Lower leg skin (tissue), 4 donors: ENCODE results near the gene SLC2A6. TPM values are rescaled to one million over a fixed set of nuclear protein-coding genes. Genes with fewer than 3 reads are reported as not detected.

ENCODE experiments used
- DNase-seq, 2 donors: peaks; one replicate each; pipeline ENCODE4 v3.0.0-alpha.2; 2019; ENCODE audit warnings: low spot score in 2 of 2
- H3K4me3 ChIP-seq: fragments of 200-600 bp; sonication (generic); 2 replicates; pipeline ENCODE4 v1.5.1; 2017; ENCODE audit warnings: mild to moderate bottlenecking, low read depth; ENCODE audit not compliant: poor library complexity, severe bottlenecking
- CTCF ChIP-seq, 3 donors: fragments of 450-650 bp; IDR thresholded peaks; one replicate each; pipeline ENCODE4 v1.5.1; 2016; ENCODE audit warnings: antibody characterized with exemption in 3 of 3, mild to moderate bottlenecking in 3 of 3, moderate library complexity in 2 of 3
- POLR2A ChIP-seq, 2 donors: fragments of 450-650 bp; IDR thresholded peaks; one replicate each; pipeline ENCODE4 v1.6.1; 2016 to 2017; ENCODE audit warnings: antibody characterized with exemption in 2 of 2, mild to moderate bottlenecking in 1 of 2, moderate library complexity in 1 of 2
- WGBS, 2 donors: methylation state at CpG; one replicate each; pipeline ENCODE4 v1.1.5; 2018; 5-methylcytosine and 5-hydroxymethylcytosine counted together
- intact Hi-C: fragments of 100-400 bp; cut with DNase I; formaldehyde crosslinking; loops from one replicate; pipeline ENCODE4 v1.15.0; 2023; ENCODE audit warnings: low total_unique reads
- total RNA-seq, 4 donors: library from RNA; depleted of rRNA; stranded (reverse); fragments of >200 nt; gene quantifications; one replicate each; pipeline ENCODE4 v1.1.0, GENCODE V29; 2016

Gene SLC2A6
- total RNA-seq, 4 donors from 2014 or later = 0.54 to 1.0 TPM; not detected in 2

GRCh38 chr9:133463864-133464615 lies 14.9 kb downstream of the SLC2A6 start:
- H3K4me3 ChIP-seq = no peak overlapping the region
- TF ChIP-seq POLR2A (IDR thresholded peaks at IDR 0.05) (no peak), CTCF (IDR thresholded peaks at IDR 0.05) (no peak)
- WGBS, 2 donors = 74 to 78% methylated on average over 23 to 24 of the region's 24 CpGs
- DNase-seq = no peak
- intact Hi-C loops = no loop called here

DNA sequence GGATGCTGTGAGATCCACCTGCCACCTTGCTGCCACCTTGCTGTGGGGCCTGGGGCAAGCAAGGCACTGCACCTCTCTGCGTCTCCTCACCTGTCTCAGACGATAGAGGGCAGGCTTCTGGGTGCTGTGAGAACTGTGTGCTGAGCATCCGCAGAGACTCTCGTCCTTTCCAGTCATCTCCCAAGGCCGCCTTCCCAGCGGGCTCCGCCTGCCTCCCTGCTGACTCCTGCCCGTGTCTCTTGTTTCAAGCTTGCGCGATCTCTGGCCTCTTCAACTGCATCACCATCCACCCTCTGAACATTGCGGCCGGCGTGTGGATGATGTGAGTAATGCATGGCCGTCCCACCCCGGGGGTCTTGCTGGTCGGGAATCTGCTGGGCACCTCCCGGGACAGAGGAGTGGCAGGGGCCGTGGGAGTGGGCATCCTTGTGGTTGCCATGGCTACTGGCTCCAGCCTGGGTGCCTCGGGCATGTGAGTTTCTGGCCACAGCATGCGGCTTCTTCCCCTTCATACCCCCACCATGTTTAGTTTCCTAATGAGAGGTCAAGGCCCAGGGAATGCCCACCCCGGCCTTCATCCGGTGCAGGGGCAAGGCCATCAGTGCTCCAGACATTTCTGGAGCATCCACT lies 15.6 kb downstream of the SLC2A6 start:
- H3K4me3 ChIP-seq = no peak overlapping the region
- no peak for DNase-seq
- TF ChIP-seq POLR2A (IDR thresholded peaks at IDR 0.05) (no peak), CTCF (IDR thresholded peaks at IDR 0.05) (no peak)
- intact Hi-C loops = no loop called here
- WGBS, 2 donors = 87 to 89% methylated on average over 19 to 21 of the region's 22 CpGs

DNA sequence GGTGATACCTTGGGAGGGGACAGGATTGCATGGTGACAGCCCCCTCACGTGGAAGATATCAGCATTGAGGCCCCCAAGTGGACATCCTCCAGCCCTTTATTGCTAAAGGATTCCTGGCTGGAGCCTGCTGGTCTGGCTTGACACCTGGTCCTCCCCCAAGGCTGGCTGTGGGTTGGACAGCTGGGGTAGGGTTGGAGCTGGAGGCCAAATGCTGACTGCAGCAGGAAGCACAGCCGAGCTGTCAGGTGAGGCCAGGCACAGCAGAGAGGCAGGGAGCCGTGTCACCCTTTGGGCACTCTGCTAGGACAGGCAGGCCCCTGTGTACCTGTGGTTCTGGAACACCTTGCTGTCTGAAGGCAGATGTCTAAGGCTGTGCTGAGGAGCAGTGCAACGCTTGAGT lies 16.9 kb downstream of the SLC2A6 start:
- no peak overlapping the region for H3K4me3 ChIP-seq
- 78 to 79% methylated on average over 4 of the region's 4 CpGs for WGBS, 2 donors
- intact Hi-C loops = no loop called here
- no peak for DNase-seq
- no peak for TF ChIP-seq CTCF (IDR thresholded peaks at IDR 0.05)
- no peak for TF ChIP-seq POLR2A (IDR thresholded peaks at IDR 0.05)

- peak; percentile 40 to 92 for DNase-seq
- no peak for TF ChIP-seq POLR2A (IDR thresholded peaks at IDR 0.05)
- no peak for TF ChIP-seq CTCF (IDR thresholded peaks at IDR 0.05)
- WGBS, 2 donors = 31 to 80% methylated on average over 6 to 23 of the region's 30 CpGs
- peak overlapping the region; percentile 58 for H3K4me3 ChIP-seq
- intact Hi-C loops = no loop called here
Measured at GRCh38 chr9:133460405-133461175, 18.3 kb downstream of the SLC2A6 start.

DNA sequence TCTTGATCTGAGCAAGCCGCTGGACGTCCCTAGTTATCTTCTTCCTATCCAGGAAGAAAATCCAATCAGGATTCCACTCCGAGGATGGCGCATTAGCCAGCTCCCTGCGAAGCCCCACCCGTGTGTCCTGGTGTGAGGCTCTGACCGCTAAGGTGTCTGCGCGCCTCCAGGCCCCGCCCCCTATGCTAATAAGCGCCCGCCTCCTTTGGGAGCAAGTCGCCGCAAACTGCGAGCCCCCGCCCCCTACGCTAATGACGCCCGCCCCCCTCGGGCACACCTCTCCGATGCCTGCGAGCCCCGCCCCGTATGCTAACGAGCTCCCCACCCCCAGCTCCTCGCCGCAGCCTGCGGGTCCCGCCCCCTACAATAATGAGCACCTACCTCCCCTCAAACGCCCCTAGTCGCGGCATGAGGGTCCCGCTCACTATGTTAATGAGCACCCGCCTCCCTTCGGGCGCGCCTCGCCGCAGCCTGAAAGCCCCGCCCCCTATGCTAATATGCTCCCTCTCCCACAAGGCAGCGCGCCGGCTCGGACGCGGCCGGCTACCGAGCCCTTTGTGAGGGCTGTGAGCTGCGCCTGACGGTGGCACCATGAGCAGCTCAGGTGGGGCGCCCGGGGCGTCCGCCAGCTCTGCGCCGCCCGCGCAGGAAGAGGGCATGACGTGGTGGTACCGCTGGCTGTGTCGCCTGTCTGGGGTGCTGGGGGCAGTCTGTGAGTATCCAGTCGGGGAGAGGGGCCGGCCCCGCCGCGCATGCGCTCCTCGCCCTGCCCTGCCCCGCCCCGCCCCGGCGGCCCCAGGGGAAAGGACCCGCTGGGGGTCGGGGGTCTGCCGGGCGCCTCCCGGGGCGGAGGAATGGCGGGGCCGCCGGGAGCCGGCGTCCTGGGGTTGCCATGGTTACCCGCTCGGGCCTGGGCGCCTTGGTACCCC lies 19.2 kb downstream of the SLC2A6 start, which contains the start of gene CACFD1:
Gene CACFD1, plus strand, starts transcription at position 503 of the 929 bp plus-strand sequence. Its CDS starts 89 bp downstream, at position 592.
- peak; percentile 94 to 99 for DNase-seq
- intact Hi-C loops = no loop called here
- TF ChIP-seq CTCF (IDR thresholded peaks at IDR 0.05) = no peak
- TF ChIP-seq POLR2A (IDR thresholded peaks at IDR 0.05) = no peak
- H3K4me3 ChIP-seq = peak within 1 kb of the TSS; percentile 58
- 2 to 4% methylated on average over 11 to 45 of the region's 86 CpGs for WGBS, 2 donors
